Medulla oblongata (tissue), 1 donor: ENCODE measurements around the gene CHRND.
"Not testable (repeated sequence)": the region's sequence is repeated elsewhere in the genome, so short reads cannot be mapped to it uniquely, and the experiment has no call there.

Experiments
- DNase-seq: peaks from one replicate; pipeline ENCODE4 v3.0.0-alpha.2; 2015; ENCODE audit errors: extremely low spot score

The CHRND gene

DNA sequence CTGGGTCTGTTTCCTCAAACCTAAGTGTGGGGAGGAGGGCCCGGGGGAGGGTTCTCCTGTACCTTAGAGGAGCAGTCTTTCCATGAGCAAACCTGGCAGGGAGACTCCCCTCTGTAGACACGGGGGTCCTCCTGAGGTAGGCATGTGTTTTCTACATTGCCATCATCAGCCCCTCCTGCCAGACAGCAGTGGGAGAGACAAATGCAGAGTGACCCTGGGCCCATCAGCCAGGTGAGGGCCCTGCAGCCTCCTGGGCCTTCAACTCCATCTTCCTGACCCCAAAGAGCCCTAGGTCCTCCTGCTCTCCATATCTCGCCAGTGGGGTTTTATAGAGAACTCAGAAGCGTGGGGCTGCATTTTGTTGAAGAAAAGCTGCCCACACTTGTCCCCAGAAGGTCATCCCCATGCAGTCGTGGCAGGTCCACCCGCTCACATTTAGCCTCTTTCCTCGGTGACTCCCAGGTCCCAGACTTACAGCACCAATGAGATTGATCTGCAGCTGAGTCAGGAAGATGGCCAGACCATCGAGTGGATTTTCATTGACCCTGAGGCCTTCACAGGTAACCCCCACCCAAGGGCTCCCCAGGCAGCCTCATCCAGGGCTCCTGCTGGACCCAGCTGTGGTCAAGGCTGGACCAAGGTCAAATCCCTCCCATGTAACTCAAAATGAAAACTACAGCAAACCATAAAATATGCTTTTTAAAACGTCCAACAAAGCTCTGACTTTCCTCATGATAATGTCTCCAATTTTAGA lies 16.2 kb downstream of the CHRND start:
- no peak for DNase-seq

DNA sequence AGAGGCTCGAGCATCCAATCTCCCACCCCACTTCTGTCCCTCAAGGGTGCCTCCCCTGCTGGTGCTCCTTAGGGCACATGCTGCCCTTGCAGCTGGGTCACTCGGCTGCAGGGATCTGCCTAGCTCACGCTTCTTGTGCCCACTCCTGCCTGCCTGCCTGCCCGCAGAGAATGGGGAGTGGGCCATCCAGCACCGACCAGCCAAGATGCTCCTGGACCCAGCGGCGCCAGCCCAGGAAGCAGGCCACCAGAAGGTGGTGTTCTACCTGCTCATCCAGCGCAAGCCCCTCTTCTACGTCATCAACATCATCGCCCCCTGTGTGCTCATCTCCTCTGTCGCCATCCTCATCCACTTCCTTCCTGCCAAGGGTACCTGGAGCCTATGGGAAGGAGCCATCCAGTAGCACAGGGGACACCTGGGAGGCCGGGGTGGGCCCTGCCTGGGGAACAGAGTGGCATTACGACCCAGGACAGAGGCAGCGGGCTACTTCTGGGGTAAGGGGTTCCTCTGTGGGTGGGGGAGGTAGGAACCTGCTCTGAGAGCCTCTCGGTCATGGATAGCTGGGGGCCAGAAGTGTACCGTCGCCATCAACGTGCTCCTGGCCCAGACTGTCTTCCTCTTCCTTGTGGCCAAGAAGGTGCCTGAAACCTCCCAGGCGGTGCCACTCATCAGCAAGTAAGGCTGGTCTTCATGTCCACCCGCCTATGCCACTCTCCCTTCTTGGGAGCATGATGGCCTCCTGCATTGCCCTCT lies 16.9 kb downstream of the CHRND start:
- DNase-seq: no peak

DNA sequence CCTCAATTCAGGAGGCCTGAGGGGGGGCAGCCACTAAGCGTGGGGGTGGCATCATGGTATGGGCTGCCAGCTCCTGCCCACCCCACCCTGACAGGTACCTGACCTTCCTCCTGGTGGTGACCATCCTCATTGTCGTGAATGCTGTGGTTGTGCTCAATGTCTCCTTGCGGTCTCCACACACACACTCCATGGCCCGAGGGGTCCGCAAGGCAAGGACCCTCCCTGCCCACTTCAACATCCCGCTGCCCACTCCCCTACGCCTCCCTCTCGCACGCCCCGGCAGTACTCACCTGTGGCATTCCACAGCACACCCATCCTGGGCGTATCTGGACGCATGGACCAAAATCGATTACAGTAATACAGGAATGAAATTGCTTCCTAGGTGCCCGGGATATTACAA lies 17.5 kb downstream of the CHRND start:
- no peak for DNase-seq

DNA sequence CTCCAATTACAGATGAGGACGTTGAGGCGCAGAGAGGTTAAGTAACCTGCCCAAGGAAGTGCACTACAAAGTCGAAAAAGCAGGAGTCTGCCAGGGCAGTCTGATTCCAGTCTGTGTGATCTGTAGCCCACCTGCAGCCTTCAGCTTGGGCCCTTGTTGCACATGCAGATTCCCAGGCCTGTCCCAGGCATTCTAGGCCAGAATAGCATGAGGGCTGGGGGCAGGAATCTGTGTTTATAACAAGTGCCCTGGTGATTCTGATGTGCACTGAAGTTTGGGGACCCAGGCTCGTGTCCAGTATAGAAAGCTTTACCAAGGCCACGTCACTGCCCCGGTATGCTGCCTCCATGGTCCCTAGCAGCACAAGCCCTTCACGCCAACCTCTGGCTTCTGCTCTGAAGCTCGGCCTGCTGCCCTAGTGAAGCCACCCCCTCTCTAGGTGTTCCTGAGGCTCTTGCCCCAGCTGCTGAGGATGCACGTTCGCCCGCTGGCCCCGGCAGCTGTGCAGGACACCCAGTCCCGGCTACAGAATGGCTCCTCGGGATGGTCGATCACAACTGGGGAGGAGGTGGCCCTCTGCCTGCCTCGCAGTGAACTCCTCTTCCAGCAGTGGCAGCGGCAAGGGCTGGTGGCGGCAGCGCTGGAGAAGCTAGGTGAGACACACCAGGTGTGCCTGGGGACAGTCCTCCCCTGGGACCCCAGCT lies 18.1 kb downstream of the CHRND start:
- no peak for DNase-seq

DNA sequence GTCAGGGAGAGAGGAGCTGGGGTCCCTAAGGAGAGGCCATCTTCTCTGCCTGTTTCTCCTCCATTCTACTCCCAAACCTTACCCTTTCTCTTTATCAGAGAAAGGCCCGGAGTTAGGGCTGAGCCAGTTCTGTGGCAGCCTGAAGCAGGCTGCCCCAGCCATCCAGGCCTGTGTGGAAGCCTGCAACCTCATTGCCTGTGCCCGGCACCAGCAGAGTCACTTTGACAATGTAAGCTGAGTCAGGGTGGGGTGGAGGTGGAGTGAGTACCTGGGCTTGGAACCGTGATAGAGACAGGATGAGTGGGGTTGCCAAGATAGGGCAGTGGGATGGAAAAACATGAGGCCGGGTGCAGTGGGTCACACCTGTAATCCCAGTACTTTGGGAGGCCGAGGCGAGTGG lies 18.7 kb downstream of the CHRND start:
- DNase-seq: no peak

DNA sequence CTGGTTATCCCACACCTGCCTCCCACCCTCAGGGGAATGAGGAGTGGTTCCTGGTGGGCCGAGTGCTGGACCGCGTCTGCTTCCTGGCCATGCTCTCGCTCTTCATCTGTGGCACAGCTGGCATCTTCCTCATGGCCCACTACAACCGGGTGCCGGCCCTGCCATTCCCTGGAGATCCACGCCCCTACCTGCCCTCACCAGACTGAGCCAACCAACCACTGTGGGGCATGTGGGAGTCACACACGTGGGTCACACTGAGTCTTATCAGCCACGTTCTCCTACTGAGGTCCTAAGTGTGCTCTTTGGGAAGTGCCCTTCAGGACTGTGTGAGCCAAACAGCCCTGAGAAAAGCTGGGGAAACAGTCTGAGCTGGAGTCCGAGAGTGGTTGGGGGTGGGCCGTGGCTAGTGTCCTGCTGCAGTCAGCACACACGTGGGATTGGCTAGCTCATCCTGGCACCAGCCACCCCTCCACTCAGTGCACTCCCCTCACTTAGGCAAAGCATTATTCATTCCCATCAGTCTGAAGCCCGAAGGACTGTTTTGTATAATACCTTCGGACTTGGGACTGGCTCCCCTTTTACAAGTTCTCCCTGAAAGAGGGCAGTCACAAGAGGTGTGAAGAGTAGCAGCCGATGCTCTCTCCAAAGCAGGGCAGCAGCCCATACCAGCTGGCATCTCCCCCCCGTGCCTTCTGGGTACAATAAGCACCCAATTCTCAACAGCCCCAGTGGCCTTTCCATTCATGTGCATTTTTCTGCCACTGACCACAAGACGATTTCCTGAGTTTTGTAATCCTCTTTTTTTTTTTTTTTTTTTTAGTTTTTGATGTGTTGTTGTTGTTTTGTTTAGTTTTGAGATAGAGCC lies 19.8 kb downstream of the CHRND start:
- DNase-seq: peak; percentile 10

DNA sequence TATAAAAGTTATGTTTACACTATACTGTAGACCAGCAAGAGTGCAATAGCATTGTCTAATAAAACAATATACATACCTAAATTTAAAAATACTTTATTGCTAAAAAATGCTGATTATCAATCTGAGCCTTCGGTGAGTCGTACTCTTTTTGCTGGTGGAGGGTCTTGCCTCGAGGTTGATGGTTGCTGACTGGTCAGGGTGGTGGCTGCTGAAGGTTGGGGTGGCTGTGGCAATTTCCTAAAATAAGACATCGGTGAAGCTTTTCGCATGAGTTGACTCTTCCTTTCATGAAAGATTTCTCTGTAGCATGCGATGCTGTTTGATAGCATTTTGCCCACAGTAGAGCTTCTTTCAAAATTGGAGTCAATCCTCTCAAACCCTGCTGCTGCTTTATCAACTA lies 22.0 kb downstream of the CHRND start:
- DNase-seq: no peak

DNA sequence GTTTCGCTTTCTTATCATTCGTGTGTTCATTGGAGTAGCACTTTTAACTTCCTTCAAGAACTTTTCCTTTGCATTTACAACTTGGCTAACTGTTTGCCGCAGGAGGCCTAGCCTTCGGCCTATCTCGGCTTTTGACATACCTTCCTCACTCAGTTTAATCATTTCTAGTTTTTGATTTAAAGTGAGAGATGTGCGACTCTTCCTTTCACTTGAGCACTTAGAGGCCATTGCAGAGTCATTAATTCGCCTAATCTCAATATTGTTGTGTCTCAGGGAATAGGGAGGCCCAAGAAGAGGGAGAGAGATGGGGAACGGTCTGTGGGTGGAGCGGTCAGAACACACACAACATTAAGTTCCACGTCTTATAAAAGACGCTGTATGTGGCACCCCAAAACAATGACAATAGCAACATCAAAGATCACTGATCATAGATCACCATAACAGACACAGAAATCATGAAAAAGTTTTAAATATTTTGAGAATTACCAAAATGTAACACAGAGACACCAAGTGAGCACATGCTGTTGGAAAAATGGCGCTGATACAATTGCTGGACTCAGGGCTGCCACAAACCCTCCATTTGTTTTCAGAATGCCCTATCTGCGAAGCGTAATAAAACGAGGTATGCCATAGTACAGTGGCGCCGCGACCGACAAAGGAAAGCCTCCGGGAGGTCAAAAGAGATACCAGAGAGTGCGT lies 23.8 kb downstream of the CHRND start:
- no peak for DNase-seq

DNA sequence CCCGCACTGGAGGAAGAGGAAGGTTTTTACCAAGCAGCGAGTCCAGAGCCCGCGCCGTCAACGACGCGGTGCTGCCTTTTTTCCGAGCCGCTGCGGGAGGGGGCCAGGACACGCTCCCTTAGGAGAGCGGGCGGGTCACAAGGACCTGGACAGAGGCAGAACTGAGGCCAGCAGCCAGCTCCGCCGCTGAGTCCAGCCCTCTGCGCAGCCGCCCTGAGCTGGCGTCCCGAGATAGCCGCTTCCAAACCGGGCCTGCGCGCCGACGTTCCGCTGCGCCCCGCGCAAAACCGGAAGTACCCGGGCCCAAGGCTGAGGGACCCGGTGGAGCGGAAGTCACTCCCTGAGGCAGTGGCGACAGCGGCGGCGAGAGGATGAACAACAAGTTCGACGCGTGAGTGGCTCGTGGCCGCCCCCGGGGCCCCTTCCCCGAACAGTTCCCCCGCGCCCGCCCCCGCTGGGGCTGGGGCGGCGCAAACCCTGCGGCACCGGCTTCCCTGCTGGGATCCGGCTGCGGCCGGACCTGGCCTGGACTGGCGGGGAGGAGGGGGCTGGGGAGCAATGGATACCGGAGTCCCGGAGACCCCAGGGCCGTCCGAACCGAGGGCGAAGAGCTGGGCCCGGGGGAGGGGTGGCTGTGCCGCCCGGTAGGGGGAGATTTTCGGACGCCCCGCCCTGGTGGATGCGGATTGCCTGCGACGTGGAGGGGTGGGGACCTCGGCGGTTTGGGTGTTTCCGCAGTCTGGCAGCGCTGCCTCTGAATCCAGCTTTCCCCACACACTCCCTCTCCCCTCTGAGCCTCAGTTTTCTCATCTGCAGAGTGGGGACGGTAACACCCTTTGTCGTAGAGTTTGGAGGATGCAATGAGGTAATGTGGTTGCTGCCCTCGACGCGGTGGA lies 24.6 kb downstream of the CHRND start, which contains the start of the genes EIF4E2 and TIGD1:
Gene EIF4E2 (plus strand): TSS at position 336 of the 896 bp plus-strand sequence. CDS start 36 bp downstream, at position 372.
Gene TIGD1 (minus strand): TSS at position 204 of the 896 bp plus-strand sequence. CDS start 675 bp downstream, outside the sequence.
- peak; percentile 96 for DNase-seq

DNA sequence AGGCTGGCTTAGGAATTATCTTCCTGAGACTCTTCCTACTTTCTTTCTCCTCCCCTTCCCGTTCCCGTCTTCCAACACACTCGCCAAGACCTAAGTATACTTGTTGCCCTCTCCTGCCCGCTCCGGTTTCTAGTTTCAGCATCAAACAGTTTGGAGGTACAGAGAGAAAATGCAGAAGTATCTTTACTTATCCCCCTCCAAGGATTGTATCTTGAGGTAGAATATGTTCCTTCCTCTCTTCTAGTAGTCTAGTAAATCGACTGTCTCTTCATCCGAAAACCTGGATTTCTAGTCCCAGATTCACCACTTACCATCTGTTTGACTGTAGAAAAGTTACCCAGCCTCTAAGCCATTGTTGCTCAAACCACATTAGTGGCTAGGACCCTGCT lies 25.3 kb downstream of the CHRND start:
- no peak for DNase-seq

DNA sequence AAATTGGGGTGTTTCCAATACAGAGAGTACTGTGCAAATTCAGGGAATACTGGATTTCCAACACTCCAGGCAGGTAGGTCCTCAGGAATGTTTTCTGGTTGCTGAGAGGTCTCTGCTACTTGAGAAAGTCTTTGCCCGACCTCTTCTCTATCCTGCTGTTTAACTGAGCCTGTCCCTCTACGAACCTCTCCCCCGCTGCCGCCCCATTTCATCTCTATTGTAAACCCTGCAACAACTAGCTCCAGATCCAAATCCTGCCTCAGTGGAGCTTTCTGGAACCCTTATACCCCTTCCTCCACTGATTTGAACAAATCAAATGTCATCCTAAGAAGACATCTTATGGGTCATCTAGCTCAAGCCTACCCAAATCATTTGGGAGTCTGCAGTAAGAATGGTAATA lies 25.8 kb downstream of the CHRND start:
- DNase-seq: no peak

DNA sequence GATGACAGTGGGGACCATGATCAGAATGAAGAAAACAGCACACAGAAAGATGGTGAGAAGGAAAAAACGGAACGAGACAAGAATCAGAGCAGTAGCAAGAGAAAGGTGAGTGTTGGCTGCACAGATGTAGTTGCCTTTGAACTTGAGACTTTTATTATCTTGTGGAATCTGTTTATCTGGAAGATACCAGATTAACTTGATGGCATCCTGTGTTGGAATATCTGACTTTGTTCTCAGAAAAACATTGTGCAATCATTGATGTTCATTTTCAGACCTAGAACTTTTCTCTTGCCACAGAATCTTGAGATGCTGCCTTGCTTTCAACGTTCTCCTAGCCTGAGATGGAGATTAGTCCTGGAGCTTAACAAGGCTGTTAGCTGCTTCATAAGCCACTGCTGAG lies 30.5 kb downstream of the CHRND start:
- DNase-seq: no peak

DNA sequence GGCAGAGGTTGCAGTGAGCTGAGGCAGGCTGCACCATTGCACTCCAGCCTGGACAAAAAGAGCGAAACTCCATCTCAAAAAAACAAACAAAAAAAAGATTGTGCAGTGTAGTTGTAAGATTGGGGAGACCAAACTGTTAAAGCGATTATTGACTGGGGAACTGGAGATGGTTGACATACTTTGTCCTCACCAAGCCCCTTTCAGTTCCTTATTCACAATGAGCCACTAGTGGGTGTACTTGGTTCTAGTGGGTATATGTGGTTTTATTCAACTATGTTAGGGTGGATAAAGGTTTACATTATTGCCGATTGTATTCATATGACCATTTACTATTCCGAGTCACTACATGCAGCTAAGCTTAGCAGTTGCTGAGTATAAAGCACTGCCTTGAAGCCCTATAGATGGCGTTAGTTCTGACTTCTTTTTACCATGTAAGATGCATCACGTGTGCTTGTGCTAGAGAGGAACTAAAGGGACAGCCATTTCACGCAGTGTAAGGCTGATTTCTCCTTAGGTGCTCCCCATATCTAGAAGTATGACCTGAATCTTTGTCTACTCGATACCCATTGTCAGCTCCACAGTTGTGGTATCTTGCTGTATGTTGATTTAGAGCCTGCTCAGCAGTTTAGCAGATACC lies 36.7 kb downstream of the CHRND start:
- no peak for DNase-seq

DNA sequence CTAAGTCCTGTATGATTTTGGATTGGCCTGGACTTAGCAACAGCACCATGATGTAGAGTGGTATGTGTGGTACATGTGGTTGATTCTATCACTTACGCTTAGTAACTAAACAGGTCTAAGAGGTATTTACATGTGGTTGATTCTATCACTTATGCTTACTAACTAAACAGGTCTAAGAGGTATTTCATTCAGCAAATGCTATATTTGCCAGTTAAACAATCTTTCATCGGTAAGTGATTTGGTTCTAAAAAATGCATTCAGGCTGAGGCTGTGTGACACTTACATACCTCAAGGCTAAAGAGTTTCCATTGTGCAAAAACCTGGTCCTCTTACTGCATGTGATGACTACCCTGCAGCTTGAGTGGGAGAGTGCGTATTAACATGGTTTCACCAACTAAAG lies 37.6 kb downstream of the CHRND start:
- no peak for DNase-seq

DNA sequence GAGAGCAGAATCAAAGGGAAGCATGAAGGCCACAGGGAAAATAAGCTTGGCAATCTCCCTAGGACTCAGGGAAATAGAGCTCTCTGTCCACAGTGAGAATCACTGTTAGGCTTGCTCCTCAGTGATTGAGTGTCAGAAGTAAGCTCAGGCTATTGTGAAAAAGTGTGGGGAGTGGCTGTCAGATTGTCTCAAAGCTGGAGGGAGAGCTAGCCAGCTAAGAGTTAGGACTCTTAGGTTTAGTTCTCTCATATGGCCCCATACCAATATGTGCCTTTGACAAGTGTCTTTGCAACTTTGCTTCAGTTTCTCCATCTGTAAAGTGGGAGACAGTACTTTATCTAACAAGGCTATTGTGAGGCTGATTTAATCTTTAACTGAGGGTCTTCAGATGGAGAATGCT lies 41.8 kb downstream of the CHRND start:
- no peak for DNase-seq

DNA sequence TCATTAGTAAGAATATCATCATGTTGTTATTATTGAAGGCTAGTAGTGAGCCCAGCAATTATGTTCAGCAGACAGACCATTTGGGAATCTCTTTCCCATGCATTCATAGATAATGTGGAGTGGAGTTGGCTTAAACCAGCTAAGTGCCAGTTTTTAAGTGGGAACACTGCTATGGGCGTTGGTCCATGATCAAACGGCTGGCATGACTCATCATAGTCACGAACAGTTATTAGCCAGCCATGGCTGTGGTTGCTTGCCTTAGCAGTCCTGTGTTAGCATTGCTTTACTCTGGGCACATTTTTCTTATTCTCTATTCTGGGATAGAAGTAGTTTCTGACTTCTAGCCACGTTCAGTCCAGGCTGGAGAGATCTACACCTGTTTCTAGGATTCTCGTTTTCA lies 42.2 kb downstream of the CHRND start:
- DNase-seq: no peak

DNA sequence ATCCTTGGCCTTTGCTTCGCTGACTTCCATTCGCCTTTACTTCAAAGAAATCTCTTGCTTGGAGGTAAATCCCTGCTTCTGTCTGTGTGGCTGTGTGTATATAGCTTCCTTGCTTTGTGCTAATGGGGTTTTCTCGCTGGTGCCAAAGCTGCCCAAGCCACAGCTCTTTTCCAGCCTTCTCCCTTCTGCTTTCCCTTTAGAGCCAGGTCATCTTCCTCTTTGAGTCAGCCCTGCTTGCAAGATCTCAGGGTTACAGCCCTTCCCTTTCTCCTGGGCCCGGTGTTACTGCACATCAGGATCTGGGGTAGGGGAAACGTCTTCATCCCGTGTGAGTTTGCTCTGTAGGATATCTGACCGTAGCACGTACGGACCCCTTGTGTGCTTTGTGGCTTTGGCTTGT lies 43.6 kb downstream of the CHRND start:
- DNase-seq: no peak

DNA sequence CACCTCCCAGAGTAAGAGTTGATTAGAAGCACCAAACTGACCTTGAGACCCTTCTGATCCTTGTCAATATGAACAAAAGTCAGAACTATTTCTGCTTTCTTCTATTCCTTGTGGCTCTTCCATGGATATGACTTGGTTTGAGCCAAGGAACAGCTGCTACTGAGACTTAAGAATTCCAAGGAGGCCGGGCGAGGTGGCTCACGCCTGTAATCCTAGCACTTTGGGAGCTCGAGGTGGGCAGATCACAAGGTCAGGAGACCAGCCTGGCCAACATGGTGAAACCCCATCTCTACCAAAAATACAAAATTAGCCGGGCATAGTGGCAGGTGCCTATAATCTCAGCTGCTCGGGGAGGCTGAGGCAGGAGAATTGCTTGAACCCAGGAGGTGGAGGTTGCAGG lies 44.5 kb downstream of the CHRND start:
- not testable (repeated sequence) for DNase-seq

DNA sequence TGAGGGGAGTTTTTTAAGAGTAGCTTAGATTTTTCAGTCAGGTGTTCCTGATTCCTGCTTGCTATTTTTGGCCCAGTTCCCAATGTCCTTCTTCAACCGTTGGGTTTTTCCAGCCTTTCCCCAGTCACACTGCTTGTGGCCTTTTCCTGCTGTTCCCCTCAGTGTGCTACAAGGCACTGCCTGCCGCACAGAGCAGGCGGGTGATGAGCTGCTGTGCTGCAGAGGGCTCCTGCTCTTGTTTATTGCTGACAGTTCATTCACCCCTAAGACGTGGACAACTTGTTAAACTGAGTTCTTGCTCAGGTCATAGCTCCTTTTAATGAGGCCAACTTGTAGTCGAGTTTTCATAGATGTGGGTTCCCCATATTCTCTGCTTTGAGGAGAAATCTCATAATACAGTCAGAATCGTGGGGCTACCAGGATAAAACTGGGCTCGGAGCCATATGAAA lies 45.1 kb downstream of the CHRND start:
- DNase-seq: peak; percentile 50
